Ascending aorta (tissue), 2 donors: ENCODE measurements around the gene VDR. TPM values are rescaled to one million over a fixed set of nuclear protein-coding genes. Genes with fewer than 3 reads are reported as not detected.

ENCODE experiments used
- DNase-seq, 2 donors: peaks; one replicate each; pipeline ENCODE4 v3.0.0-alpha.2; 2019; ENCODE audit warnings: low spot score in 2 of 2
- H3K27ac ChIP-seq, 2 donors: fragments of 200-600 bp; sonication (generic); one replicate each; pipeline ENCODE4 v1.5.1; 2016 to 2017; ENCODE audit warnings: mild to moderate bottlenecking in 1 of 2
- H3K27me3 ChIP-seq: fragments of 200-600 bp; sonication (generic); one replicate; pipeline ENCODE4 v1.5.1; 2017
- H3K36me3 ChIP-seq, 2 donors: fragments of 200-600 bp; sonication (generic); one replicate each; pipeline ENCODE4 v1.5.1; 2016
- H3K4me1 ChIP-seq, 2 donors: fragments of 200-600 bp; sonication (generic); one replicate each; pipeline ENCODE4 v1.5.1; 2016 to 2017; ENCODE audit warnings: mild to moderate bottlenecking in 1 of 2
- H3K4me3 ChIP-seq, 2 donors: fragments of 200-600 bp; sonication (generic); one replicate each; pipeline ENCODE4 v1.5.1; 2016 to 2017; ENCODE audit warnings: mild to moderate bottlenecking in 1 of 2
- H3K9me3 ChIP-seq, 2 donors: fragments of 200-600 bp; sonication (generic); one replicate each; pipeline ENCODE4 v1.5.1; 2016
- intact Hi-C: fragments of 100-400 bp; cut with DNase I; formaldehyde crosslinking; loops from one replicate; pipeline ENCODE4 v1.15.1; 2023
- total RNA-seq: library from RNA; depleted of rRNA; stranded (reverse); fragments of >200 nt; gene quantifications from one replicate; pipeline ENCODE4 v1.1.0, GENCODE V29; 2016
- TF ChIP-seq, protein P1 (sequence below), 3 experiments: fragments of 200-600 bp in 2 of 3; fragments of 450-650 bp in 1 of 3; sonication (generic) in 2 of 3; IDR thresholded peaks; one replicate each; pipeline ENCODE4 v1.5.1; 2016 to 2019; ENCODE audit warnings: antibody characterized with exemption in 3 of 3, mild to moderate bottlenecking in 1 of 3, moderate library complexity in 1 of 3

Gene VDR
- total RNA-seq, 1 donor from 2014 or later = 13.1 TPM

DNA sequence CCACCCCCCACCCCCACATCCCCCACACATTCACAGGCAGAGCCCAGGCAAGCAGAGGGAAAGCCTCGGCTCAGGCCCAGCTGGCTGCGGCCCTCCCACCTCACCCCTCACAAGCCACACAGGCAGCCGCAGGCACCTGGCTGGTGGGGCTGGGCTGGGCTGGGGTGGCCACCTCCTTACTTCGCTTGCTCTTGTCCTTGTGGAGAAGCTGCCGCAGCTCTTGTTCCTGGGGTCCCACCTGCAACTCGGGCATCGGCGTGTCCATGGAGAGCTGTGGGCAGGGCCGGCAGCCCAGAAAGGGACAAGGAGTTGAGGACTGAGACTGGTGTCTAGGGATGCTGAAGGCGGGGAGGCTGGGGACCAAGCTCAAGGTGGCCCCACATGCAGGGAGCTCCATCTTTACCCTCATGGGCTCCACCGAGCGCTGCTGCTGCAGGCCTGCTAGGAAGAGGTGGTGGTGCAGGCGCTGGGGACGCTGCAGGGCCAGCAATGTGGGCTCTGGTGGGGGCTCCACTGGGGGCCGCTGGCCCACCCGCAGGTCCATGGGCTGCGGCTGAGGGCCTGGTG lies 106.3 kb downstream of the VDR start:
- H3K4me3 ChIP-seq = no peak overlapping the region
- intact Hi-C loops = no loop called here
- H3K27me3 ChIP-seq = no peaks in the 10 kb centered on the region
- H3K4me1 ChIP-seq = peaks cover 33 to 49% of the 10 kb centered on the region in 2 donors
- peak overlapping the region; percentile 44 to 85 for H3K27ac ChIP-seq
- TF ChIP-seq, protein P1, sequence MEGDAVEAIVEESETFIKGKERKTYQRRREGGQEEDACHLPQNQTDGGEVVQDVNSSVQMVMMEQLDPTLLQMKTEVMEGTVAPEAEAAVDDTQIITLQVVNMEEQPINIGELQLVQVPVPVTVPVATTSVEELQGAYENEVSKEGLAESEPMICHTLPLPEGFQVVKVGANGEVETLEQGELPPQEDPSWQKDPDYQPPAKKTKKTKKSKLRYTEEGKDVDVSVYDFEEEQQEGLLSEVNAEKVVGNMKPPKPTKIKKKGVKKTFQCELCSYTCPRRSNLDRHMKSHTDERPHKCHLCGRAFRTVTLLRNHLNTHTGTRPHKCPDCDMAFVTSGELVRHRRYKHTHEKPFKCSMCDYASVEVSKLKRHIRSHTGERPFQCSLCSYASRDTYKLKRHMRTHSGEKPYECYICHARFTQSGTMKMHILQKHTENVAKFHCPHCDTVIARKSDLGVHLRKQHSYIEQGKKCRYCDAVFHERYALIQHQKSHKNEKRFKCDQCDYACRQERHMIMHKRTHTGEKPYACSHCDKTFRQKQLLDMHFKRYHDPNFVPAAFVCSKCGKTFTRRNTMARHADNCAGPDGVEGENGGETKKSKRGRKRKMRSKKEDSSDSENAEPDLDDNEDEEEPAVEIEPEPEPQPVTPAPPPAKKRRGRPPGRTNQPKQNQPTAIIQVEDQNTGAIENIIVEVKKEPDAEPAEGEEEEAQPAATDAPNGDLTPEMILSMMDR (IDR thresholded peaks at IDR 0.05) = no peak
- peaks cover 54 to 57% of the 10 kb centered on the region in 2 donors for H3K36me3 ChIP-seq
- H3K9me3 ChIP-seq = no peaks in the 10 kb centered on the region
- no peak for DNase-seq

DNA sequence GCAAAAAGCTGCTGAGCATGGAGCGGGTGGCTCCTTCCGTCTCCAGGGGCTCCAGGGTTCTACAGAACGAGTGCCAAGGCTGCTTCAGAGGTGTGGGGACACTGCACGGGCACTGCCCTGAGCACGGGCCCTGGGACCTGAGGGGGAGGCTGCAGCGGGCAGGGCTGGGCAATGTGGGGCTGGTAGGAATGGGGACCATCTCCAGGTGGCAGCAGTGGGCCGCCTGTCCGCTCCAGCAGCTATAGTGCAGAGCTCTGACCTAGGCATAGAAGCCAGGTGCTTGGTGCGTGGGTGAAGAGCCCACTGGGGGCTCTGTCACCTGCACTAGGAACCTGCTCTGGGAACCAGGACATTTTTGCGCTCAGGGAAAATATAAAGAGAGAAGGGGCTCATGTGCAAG lies 107.4 kb downstream of the VDR start:
- H3K27ac ChIP-seq = peak overlapping the region in 1 of 2 donors; percentile 85
- H3K27me3 ChIP-seq = no peaks in the 10 kb centered on the region
- H3K4me1 ChIP-seq = peaks cover 30 to 39% of the 10 kb centered on the region in 2 donors
- DNase-seq = no peak
- TF ChIP-seq, protein P1 (IDR thresholded peaks at IDR 0.05) = peak in 2 of 3 experiments; percentile 20 to 24
- no peak overlapping the region for H3K4me3 ChIP-seq
- H3K36me3 ChIP-seq = peaks cover 63 to 67% of the 10 kb centered on the region in 2 donors
- intact Hi-C loops = no loop called here
- H3K9me3 ChIP-seq = no peaks in the 10 kb centered on the region

DNA sequence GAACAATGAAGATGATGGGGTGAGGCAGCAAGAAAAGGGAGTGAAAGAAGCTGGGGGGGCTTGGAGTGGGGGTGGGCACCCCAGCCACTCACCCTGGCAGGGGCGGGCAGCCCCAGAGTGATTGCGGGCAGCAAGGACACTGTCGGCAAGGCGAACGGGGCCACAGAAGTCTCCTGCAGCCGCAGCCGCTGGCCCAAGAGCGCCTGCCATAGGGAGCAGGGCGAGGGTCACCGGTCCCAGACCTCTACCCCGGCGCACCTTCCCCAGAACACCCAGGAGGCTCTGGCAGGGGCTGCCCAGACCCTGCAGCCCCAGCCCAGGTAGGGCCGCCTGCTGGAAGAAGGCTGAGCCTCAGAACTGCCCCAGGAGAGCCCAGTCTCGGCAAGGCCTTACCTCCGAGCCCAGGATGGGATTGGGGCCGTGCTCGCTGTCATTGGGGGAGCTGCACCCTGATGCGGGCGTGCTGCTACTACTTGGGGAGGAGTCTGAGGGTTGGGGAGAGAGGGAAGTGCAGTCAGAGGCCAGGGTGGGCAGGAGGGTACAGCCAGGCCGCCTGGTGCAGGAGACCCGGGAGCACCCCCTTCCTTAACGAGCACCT lies 108.9 kb downstream of the VDR start:
- H3K27ac ChIP-seq = peak overlapping the region in 1 of 2 donors; percentile 20
- peaks cover 79 to 83% of the 10 kb centered on the region in 2 donors for H3K36me3 ChIP-seq
- intact Hi-C loops = no loop called here

DNA sequence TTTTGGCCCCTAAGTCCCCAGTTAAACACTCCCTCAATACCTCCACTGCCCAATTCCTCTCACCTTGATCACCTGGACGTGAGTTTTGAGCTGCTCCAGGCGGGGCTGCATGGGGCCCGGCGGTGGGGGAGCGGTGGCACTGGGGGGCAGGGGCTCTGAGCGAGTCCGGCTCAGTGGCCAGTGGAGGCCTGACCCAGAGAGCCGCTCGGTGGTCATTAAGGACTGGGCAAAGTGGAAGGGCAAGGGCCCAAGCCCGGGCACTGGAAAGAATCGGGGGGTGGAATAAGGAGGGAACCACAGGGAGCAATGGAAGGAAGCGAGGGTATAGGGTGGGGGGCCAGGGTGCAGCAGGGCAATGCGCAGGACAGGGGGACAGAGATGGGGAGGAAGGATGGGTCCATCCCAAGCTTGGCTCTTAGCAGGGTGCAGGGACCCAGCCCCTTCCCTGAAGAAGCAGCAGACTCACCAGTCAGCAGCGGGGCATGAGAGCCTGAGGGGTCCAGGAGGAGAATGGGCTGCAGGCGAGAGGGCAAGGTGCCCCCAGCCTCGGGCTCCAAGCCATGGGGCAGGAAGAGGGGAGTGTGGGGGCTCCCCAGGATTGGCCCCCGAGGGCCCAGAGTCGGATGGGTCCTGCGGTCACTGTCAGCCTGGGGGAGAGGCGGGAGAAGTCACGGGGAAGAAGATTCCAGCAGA lies 109.5 kb downstream of the VDR start:
- H3K4me3 ChIP-seq = no peak overlapping the region
- H3K27ac ChIP-seq = peak overlapping the region; percentile 7 to 20
- H3K27me3 ChIP-seq = no peaks in the 10 kb centered on the region
- H3K36me3 ChIP-seq = peaks cover 85 to 89% of the 10 kb centered on the region in 2 donors
- peaks cover 15 to 17% of the 10 kb centered on the region in 2 donors for H3K4me1 ChIP-seq
- intact Hi-C loops = no loop called here
- no peaks in the 10 kb centered on the region for H3K9me3 ChIP-seq
- DNase-seq = no peak
- TF ChIP-seq, protein P1 (IDR thresholded peaks at IDR 0.05) = no peak

More for the DNA sequence above, 108.9 kb downstream of the VDR start:
- TF ChIP-seq, protein P1 (IDR thresholded peaks at IDR 0.05) = no peak
- Histone ChIP-seq H3K4me3 (no peak overlapping the region), H3K27me3 (no peaks in the 10 kb centered on the region), H3K9me3 (no peaks in the 10 kb centered on the region), H3K4me1 (peaks cover 16 to 23% of the 10 kb centered on the region in 2 donors)
- no peak for DNase-seq

DNA sequence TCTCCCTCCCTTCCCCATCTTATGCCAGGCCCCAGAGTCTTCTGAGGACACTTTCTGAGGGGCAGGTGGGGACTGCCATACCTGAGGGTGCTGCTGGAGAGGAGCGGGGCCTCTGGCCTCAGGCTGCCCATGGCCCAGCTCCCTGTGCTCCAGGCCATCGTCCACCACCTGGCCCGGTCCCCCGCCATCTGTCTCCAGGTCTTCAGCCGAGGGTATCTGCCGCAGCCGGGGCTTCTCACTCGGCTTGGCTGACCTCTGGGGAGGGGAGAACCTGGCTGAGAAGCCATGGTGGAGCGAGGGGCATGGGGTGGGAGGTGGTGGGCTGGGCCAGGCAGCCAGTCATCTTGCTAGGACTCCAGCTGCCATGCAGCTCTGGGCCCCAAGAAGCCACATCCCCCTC lies 110.1 kb downstream of the VDR start:
- Histone ChIP-seq H3K36me3 (peaks cover 91 to 95% of the 10 kb centered on the region in 2 donors), H3K4me3 (no peak overlapping the region), H3K27ac (peak overlapping the region; percentile 7 to 20), H3K27me3 (no peaks in the 10 kb centered on the region), H3K4me1 (peaks cover 10 to 11% of the 10 kb centered on the region in 2 donors), H3K9me3 (no peaks in the 10 kb centered on the region)
- intact Hi-C loops = no loop called here
- DNase-seq = no peak
- TF ChIP-seq, protein P1 (IDR thresholded peaks at IDR 0.05) = no peak
